NCI-H1092 treated with DMSO at 0.1 percent for 48 hours (cell line): Measurements from ENCODE around the gene ANKRD9.
A peak's percentile ranks its signal among the peaks of the same experiment; 100 is the strongest.
"Not testable (repeated sequence)": the region's sequence is repeated elsewhere in the genome, so short reads cannot be mapped to it uniquely, and the experiment has no call there.

Experiments used
- DNase-seq: peaks from one replicate; lab custom pipeline; 2025; lab: John Stamatoyannopoulos, UW

The ANKRD9 gene

DNA sequence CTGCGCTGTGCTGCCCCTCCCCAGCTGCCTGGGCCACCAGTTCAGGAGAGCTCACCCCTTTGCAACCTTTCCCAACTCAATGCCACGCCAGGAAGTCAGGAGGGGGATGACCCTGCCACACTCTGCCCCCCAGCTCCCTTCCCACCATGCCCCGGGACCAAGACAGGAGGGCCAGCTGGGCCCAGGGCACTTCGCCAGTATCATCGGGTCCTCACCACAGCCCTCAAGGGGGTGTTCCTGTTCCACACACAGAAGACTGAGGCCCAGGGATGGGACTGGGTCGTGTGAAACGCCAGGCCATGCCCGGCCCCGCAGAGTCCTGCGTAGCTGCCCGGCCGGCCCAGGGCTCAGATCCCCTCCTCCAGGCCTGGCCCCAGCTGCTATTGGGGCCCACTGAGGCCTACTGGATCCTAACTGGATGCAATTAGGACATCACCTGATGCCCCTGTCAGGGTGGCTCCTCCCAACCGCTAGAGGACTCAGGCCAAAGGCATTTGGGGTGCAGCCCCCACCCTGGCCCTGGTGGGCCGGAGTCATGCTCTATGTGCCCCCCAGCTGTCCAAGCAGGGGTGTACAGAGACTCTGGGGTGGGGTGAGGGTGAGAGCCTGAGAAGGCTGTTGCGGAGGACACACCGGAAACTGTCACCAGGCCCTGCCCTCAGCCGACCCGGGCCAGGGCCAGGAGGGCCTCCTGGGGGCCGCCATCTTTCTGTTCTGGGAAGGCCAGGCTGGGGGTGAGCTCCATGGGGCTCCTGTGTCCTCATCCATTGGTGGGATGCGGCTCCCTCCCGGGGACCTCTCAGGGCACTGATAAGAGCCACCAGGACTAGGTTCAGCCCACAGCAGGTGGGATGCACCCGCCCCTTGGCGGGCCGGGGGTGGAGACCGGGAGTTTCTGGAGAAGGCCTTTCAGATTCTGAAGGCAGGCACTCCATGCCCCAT, 29.3 kb upstream of the ANKRD9 start:
- DNase-seq = peak; percentile 24

DNA sequence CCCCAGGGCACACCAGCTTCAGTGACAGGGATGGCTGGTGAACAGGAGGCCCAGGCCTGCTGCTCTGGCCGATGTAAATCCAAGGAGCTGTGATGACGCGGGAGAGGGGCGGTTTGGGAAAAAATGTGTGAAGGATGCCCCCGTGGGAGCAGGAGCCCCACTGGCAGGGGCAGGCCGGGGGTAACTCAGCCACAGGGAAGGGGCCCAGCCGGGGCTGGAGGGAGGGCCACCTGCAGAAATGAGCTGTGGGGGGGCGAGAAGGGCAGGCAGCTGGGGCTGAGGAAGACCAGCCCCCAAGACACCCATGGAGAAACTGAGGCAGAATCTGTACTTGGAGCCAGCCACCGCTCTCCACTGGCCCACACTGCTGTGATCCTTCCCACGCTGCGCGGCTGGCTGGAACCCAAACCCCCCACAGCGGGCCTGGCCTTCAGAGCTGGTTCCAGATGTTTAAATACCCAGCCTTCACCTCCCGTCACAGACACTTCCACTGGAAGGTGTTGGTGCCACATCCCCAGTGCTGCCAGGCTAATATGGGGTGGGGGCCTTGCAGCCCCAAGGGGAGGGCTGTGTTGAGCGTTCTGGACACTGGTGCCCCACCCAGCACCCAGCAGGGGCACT, 28.5 kb upstream of the ANKRD9 start:
- no peak for DNase-seq

DNA sequence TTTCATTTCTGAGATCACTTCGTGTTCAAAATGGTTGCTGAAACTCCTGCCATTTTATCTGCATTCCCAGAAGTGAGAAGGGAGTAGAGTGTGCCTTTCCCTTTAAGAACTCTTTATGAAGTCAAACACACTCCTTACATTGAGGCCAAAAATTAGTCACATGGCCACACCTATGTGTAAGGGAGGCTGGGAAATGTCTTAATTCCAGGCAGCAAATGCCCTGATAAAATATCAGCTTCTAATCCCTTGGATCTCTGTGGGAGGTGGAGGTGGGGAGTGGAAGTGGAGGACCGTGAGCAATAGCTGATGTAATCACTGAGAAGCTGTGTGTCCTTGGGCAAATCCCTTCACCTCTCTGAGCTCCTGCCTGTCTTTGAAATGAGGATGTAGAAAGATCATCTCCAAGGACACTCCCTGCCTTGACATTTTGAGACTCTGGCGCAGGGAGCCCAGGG, 22.7 kb upstream of the ANKRD9 start:
- DNase-seq = no peak

DNA sequence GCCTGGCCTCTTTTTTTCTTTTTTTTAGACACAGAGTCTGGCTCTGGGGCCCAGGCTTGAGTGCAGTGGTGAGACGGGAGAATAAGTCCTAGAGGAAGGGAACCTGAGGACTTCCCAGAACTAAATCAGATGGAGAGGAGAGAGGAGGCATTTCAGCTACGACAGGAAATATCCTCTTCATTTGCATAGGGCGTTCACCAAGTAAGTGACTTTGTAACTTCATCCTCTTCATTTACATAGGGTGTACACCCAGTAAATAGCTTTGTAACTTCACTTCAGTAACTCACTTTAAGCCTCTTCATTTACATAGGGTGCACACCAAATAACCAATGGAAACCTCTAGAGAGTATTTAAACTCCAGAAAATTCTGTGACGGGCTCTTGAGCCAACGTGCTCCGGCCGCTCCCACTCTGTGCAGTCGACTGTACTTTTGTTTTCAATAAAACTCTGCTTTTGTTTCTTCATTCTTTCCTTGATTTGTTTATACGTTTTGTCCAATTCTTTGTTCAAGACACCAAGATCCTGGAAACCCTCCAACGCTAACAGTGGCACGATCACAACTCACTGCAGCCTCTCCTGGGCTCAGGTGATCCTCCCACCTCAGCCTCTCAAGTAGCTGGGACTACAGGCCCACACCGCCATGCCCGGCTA, 21.4 kb upstream of the ANKRD9 start:
- no peak for DNase-seq

DNA sequence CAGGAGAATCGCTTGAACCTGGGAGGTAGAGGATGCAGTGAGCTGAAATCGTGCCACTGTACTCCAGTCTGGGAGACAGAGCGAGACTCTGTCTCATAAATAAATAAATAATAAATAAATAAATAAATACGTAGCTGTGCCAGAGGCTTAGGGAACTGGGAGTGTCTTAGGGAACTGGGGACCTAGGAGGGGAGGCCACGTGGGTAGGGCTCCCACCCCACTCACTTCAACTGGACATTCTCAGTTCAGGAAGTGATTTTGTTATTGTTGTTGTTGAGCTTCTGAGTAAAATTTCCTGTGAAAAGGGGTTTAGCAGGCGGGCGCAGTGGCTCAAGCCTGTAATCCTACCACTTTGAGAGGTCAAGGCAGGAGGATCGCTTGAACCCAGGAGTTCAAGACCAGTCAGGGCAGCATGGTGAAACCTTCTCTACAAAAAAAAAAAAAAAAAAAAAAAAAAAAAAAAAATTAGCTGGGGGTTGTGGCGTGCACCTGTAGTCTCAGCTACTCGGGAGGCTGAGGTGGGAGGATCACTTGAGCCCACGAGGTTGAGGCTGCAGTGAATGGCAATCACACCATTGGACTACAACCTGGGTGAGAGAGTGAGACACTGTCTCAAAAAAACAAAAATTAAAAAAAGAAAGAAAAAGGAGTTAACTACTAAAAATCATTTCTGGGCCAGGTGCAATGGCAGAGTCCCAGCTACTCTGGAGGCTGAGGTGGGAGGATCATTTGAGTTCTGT, 19.0 kb upstream of the ANKRD9 start:
- no peak for DNase-seq

DNA sequence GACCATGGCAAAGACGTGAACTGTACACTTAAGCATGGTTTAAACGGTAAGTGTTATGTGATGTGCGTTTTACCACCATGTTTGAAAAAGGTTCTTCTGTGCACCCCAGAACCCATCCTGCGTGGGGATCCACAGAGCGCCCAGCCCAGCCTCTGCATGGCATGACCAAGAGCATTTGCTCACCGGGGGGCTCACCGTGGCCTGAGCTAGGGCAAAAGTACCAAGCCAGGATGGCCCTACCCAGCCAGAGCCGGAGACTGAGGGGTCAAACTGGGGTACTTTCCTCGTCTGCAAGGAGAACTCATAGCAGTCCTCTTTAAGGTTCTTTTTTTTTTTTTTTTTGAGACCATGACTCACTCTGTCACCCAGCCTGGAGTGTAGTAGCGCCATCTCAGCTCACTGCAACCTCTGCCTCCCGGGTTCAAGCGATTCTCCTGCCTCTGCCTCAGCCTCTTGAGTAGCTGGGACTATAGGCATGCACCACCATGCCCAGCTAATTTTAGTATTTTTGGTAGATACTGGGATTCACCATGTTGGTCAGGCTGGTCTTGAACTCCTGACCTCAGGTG, 16.4 kb upstream of the ANKRD9 start:
- DNase-seq = no peak

DNA sequence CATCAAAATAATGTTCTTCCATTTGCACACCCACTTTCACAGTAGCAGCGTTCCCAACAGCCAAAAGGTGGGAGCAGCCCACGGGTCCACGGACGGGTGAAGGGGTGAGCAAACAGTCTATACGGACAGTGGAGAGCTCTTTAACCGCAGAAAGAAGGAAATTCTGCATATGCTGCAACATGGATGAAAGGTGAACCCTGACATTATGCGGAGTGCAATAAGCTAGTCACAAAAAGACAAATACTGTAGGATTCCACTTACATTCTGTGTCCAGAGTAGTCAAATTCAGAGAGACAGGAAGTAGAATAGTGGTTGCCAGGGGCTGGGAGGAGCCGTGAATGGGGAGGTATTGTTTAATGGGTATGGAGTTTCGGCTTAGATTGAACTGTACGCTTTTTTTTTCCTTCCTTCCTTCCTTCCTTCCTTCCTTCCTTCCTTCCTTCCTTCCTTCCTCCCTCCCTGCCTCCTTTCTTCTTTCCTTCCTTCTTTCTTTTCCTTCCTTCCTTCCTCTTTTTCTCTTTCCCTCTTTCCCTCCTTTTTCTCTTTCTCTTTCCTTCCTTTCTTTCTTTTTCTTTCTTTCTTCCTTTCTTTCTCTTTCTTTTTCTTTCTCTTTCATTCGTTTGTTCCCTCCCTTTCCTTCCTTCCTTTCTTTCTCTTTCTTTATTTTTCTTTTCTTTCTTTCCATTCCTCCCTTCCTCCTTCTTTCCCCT, 15.8 kb upstream of the ANKRD9 start:
- peak; percentile 57 for DNase-seq

DNA sequence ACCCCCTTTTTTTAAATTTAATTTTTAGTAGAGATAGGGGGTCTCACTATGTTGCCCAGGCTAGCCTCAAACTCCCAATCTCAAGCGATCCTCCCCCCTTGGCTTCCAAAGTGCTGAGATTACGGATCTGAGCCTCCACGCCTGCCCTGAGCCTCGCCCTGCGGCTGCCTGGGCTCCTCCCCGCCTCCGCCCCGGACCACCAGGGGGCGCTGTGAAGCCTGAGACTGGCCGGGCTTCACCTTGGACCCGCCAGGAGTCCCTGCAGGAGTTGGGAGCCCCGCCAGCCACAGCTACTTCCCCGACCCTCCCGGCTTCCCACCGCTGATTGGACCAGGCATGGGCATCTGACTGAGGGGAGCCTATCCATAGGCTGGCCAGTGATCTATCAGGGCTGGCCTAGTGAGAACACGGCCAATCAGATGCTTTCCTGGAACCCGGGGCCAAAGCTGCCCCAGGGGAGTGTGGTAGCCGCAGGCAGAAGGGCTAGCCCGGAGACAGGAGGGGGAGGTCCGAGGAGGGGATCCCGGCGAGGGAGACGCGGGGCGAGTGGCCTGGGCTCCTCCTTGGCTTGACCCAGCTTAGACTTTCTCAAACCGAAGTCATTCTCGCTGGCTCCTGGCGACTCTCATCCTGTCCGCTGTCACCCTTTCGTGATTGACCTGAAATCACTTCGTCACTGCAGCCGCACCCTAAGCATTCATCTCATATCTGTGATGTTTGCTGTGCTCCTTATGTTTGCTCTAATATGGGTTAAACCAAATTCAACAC, 15.1 kb upstream of the ANKRD9 start:
- peak; percentile 99 for DNase-seq

DNA sequence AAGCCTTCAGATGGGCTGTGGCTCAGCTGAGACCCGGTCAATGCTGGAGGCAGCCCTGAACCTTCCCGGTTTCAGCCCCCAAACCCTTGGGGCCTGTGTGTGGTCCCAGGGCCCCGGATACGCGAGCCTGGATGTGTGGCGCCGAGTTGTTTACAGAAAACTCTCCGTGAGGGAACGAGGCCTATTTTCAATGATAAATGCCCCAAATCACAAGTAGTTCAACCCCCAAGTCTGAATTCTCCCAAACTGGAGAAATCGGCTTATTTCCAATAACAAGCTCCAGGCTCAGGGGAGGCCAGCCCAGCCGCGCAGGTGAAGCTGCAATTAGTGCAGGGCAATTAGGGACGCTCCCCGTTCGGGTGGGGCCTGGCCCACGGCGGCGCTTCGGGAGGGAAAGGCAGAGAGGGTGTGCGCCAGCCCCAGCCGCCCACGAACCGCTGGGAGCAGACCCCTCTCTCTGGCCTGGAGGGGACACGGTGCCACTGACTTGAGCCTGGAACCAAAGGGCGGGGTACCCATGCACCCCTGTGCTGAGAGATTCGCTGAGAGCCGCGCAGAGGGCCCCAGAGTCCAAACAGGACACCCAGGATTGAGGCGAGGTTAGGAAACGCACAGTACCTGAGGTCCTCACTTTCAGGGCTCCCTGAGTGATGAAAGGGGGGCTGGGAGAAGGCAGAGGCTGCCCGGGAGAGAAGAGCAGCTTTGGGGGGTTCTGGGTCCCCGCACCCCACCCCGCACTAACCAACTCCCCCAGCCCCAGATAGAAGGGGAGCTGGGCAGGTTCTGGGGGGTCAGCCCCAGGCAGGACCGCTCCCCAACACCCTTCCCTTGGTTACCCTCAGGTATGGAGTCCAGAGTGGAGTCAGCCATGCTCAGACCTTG, 14.2 kb upstream of the ANKRD9 start:
- DNase-seq = no peak

DNA sequence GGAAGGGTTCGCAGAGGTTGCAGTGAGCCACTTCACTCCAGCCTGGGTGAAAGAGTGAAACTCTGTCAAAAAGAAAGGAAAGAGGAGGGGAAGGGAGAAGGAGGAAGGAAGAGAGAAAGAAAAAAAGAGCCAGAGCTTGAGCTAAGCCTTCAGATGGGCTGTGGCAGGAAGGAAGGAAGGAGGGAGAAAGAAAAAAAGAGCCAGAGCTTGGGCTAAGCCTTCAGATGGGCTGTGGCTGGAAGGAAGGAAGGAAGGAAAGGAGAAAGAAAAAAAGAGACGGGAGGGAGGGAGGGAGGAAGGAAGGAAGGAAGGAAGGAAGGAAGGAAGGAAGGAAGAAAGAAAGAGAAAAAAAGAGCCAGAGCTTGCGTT, 13.6 kb upstream of the ANKRD9 start:
- DNase-seq = no peak

DNA sequence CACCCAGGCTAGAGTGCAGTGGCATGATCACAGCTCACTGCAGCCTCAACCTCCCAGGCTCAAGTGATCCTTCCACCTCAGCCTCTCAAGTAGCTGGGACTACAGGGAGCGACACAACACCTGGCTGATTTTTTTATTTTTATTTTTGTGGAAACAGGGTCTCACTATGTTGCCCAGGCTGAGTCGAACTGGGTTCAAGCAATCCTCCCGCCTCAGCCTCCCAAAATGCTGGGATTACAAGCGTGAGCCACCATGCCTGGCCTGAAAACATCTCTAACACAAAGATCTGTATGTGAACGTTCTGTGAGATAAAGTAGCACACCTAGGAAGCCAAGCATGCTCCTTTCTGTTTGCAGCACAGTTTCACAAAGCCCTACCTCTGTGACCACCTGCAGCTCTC, 10.1 kb upstream of the ANKRD9 start:
- not testable (repeated sequence) for DNase-seq

DNA sequence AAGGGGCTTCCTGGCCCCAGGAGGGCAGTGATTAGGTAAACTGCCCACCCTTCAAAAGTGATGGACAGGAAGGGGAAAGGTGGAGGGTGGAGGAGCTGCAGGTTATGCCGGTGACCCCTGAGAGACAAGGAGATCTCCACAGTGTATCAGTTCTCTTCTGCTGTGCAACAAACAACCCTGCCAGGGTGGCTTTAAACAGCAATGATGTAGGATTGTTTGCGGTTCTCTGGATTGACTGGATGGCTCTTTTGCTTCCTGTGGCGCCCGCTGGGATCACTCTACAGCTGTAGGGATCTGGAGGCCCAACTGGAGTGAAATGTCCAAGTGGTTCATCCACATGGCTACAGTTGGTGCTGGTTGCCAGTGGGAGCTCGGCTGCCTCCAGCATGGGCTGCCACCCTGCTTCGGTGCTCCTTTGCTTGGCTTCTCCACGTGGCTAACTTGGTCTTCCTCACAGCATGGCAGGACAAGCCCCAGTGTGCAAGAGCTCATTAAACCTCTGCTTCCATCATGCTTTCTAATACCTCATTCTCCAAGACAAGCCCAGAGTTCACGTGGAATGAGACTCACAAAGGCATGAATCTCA, 8.6 kb upstream of the ANKRD9 start:
- no peak for DNase-seq

DNA sequence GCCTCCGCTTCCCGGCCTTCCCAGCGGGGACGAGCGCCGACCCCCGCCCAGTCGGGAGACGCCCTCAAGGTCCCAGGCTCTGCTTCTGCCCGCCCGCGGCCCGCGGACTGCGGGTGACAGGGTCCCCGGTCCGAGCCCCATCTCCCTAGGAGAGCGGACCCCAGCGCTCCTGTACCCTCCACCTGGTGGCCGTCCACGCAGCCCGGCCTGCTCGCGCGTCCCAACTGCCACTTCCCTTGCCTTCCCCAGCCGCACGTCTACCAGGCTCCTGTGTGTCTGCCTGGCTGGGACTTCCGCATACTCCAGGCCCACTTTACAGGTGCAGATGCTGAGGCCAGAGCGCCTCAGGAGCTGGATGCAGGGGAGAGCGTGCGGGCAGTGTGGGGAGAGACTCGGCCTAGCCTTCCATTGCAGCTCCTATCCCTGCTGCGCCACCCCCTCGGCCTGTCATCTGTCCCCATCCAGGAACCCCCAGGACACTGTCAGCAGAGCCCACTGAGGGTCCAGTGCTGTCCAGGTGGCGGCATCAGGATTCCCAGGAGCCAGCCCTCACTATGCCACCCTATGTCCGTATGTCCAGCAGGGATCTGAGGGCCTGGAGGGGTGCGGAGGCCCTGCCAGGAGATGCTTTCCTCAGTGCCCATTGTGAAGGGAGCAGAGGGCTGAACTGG, 8.0 kb upstream of the ANKRD9 start:
- DNase-seq = no peak

DNA sequence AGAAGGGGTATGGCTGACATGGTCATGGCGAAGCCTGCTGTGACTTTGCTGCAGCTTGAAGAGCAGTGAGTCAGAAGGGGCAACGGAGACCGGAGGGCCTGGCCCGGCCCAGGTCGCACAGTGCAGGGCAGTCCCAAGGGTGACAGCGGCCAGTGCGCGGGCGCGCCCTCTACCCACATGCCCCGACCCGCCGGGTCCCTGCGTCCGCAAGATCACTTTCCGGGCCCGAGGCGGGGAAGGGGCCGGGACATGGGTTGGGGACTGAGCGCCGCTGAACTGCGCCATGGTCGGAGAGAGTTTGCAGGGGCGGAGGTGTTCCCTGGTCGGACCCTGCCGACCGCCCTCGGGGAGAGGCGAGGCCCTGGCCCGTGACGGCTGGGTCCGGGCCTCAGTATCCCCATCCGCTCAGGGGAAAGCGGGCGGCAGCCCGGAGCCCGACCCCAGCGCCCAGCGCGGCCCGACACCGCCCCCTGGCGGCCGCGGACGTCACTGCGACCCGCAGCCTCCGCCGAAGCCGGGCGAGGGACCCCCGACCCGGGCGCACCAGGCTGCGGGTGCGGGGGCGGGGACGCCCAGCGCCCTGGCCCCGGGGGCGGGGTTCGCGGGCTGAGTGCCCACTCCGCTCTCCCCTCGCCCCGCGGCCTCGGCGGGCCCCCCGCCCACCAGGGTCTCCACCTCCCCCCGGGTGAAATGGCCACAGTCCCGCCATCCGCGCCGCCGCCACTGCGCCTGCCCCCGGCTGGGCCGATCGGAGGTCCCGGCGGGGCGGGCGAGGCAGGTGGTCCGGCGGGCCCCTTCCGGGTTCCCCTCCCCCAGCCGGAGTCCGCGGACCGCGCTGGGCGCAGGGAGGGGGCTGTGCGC, 7.2 kb upstream of the ANKRD9 start:
- DNase-seq = peak; percentile 62

DNA sequence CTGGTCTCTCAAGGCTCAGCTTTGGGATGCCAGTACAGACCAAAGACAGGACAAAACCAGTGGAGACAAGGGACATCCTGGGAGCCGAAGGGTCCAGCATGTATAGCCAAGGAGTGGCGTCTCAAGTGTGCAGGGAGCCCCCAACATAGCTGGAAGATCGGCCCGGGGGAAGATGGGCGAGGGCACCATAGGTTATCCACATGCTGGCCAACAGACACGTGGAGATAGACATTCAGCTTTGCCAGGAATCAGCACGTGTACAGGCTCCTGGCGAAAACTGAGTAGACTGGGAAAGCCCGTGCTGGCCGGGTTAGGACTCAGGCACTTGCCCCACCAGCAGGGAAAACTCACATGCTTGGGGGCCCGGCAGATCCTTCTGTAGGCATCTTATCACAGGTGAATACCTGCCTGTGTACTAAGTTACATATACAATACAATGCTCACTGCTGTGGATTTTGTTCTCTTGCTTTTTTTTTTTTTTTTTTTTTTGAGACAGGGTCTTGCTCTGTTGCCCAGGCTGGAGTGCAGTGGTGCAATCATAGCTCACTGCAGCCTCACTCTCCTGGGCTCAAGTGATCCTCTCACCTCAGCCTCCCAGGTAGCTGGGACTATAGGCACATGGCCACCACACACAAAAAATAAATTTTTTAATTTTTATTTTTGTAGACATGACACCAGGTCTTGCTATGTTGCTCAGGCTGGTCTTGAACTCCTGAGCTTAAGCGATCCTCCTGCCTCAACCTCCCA, 5.6 kb upstream of the ANKRD9 start:
- DNase-seq = no peak

DNA sequence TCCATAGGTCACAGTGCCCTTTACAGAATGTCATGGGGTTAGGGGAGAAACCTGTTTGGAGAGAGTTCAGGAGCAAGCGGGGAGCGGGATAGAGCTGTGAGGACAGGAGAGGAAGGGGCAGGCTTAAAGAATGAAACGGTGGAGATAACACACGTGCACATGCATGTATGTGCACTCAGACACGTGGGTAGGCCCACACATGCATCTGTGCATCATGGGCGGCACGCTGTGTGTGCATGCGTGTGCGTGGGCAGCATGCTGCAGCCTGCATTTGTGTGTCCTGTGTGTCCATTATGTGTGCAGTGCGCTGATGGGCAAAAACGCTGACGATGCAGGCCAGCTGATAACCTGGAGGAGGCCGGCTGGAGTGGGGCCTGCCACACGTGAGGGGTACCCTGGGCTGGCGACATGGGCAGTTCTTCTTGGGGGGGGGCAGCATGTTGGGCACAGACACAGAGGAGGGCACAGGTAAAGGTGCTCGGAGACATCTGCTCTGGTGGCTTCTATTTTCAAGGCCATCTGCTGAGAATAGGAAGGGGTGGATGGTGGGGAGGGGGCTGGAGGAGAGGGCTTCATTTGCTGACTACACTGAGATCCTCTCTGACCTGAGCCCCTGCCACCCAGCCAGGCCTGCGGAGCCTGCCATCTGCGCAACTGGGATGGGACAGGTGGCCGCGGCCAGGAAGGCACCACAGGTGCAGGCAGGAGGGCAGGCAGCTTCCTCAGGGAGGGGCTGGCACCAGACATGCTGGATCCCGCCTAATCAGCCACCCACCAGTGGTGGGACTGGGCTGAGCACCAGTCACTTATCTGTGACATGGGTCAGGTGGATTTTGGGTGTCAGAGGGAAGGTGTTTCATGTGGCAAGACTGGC, 4.6 kb upstream of the ANKRD9 start:
- no peak for DNase-seq
